HL-60 (cell line): ENCODE measurements around the gene CST6.

Experiments used
- DNase-seq, 2 experiments: peaks; one replicate each; pipeline ENCODE4 v3.0.0-alpha.2; 2010 to 2020; ENCODE audit warnings: low read depth in 1 of 2, low spot score in 1 of 2
- H3K27ac ChIP-seq: fragments of 250-450 bp; sonication (Bioruptor Pico); replicated peaks from 2 replicates; pipeline ENCODE4 v1.5.1; 2020; ENCODE audit warnings: mild to moderate bottlenecking, moderate library complexity
- H3K27me3 ChIP-seq: fragments of 250-450 bp; sonication (Bioruptor Pico); 2 replicates; pipeline ENCODE4 v1.5.1; 2021; ENCODE audit warnings: mild to moderate bottlenecking, moderate library complexity; ENCODE audit not compliant: insufficient read depth, poor library complexity, severe bottlenecking
- H3K4me3 ChIP-seq: replicated peaks from 2 replicates; pipeline ENCODE4 v1.5.1; 2011; ENCODE audit warnings: mild to moderate bottlenecking, control low read depth, low read length; ENCODE audit not compliant: insufficient read depth
- GABPA ChIP-seq: IDR thresholded peaks from 2 replicates; pipeline ENCODE4 v1.6.1; 2012; ENCODE audit warnings: low read depth
- POLR2AphosphoS5 ChIP-seq: IDR thresholded peaks from 2 replicates; pipeline ENCODE4 v1.6.1; 2012; ENCODE audit warnings: low read depth
- SPI1 ChIP-seq: IDR thresholded peaks from 2 replicates; pipeline ENCODE4 v1.6.1; 2012; ENCODE audit warnings: low read depth, mild to moderate bottlenecking, borderline replicate concordance
- TF ChIP-seq, protein P1 (sequence below): IDR thresholded peaks from 2 replicates; pipeline ENCODE4 v1.6.1; 2012; ENCODE audit warnings: low read depth; ENCODE audit not compliant: insufficient replicate concordance
- TF ChIP-seq, protein P2 (sequence below): IDR thresholded peaks from one replicate; pipeline ENCODE4 v1.5.1; 2011; ENCODE audit warnings: low read length, control low read depth, inconsistent platforms; ENCODE audit not compliant: insufficient read depth

The CST6 gene

DNA sequence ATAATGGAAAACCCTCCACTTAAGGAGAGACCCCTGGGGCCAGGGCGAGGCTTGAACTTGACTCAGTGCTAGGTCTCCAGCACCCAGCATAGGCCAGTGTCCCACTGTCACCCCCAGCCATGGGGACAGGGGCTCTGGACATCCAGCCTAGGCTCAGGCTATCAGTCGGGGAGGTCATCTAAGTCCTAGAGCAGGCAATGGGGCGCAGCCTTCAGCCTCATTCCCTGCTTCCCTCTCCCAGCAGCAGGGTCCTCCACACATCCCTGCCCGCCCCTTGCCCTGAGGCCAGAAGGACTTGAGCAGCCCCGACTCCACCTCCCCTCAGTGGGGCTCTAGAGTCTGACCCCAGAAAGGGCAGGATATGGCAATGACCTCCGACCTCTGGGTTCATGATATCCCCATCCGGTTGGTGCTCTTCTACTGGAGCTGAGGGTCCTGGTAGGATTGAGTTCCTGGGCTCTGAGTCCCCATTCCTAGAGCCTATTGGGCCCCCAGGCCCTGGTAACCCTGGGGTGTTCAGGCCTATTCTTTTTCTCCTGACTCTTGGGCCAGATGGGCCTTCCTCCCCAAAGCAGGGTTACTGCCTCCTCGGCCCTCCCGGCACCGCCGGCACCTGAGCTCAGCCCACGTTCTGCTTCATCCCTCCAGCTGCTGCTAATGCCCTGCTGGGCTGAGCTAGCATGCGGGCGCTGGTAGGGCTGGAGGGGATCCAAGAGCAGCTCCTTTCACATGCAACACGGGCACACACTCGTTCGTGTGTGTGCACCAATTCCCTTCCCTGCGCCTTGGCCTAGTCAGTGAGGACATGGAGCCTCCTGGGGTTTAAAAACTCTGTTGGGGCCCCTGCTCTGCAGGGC is 4.4 kb downstream of the CST6 start:
- no peak for DNase-seq
- no peak for TF ChIP-seq SPI1
- TF ChIP-seq, protein P1, sequence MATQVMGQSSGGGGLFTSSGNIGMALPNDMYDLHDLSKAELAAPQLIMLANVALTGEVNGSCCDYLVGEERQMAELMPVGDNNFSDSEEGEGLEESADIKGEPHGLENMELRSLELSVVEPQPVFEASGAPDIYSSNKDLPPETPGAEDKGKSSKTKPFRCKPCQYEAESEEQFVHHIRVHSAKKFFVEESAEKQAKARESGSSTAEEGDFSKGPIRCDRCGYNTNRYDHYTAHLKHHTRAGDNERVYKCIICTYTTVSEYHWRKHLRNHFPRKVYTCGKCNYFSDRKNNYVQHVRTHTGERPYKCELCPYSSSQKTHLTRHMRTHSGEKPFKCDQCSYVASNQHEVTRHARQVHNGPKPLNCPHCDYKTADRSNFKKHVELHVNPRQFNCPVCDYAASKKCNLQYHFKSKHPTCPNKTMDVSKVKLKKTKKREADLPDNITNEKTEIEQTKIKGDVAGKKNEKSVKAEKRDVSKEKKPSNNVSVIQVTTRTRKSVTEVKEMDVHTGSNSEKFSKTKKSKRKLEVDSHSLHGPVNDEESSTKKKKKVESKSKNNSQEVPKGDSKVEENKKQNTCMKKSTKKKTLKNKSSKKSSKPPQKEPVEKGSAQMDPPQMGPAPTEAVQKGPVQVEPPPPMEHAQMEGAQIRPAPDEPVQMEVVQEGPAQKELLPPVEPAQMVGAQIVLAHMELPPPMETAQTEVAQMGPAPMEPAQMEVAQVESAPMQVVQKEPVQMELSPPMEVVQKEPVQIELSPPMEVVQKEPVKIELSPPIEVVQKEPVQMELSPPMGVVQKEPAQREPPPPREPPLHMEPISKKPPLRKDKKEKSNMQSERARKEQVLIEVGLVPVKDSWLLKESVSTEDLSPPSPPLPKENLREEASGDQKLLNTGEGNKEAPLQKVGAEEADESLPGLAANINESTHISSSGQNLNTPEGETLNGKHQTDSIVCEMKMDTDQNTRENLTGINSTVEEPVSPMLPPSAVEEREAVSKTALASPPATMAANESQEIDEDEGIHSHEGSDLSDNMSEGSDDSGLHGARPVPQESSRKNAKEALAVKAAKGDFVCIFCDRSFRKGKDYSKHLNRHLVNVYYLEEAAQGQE, result no peak
- no peak for TF ChIP-seq POLR2AphosphoS5
- TF ChIP-seq, protein P2, sequence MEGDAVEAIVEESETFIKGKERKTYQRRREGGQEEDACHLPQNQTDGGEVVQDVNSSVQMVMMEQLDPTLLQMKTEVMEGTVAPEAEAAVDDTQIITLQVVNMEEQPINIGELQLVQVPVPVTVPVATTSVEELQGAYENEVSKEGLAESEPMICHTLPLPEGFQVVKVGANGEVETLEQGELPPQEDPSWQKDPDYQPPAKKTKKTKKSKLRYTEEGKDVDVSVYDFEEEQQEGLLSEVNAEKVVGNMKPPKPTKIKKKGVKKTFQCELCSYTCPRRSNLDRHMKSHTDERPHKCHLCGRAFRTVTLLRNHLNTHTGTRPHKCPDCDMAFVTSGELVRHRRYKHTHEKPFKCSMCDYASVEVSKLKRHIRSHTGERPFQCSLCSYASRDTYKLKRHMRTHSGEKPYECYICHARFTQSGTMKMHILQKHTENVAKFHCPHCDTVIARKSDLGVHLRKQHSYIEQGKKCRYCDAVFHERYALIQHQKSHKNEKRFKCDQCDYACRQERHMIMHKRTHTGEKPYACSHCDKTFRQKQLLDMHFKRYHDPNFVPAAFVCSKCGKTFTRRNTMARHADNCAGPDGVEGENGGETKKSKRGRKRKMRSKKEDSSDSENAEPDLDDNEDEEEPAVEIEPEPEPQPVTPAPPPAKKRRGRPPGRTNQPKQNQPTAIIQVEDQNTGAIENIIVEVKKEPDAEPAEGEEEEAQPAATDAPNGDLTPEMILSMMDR, result no peak
- TF ChIP-seq GABPA, result no peak
- Histone ChIP-seq H3K27ac (no peak overlapping the region), H3K4me3 (no peak overlapping the region), H3K27me3 (peaks cover 9% of the 10 kb centered on the region)

DNA sequence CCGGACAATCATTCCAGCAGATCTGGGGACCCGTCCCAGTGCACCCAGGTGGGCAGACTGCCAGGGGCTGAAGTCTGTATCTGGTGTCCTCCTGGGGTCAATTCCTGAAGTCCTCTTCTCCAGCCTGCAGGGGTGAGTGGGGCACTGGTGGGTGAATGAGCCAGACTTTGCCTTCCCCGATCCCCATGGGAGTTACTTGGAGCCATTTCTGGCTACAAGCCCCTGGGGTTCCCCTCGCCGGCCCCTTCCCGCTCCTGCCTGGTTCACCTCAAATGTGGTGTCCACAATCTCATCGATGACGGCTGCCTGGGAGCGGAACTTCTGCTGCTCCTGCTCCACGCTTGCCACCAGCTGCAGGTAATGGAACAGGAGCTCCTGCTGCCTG is 5.0 kb downstream of the CST6 start:
- DNase-seq, result no peak
- no peak for TF ChIP-seq GABPA
- TF ChIP-seq, protein P2, result no peak
- TF ChIP-seq SPI1, result no peak
- TF ChIP-seq POLR2AphosphoS5, result no peak
- TF ChIP-seq, protein P1, result no peak

DNA sequence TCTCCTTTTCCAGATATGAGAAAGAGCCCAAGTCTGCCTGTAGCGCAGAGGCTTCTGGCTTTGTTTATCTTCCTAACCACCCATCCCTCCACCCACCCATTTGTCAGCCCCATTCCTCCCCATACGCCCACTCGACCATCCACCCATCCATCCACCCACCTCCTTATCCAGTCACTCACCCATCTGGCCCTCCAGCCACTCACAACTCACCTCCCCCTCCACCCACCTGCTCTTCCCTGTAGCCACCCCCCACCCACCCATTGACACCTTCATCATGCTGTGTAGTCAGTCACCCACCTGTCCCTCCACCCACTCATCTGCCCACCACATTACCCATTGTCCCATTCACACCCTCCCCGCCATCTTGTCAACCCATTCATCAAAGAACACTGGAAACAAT is 5.5 kb downstream of the CST6 start:
- no peak for TF ChIP-seq SPI1
- TF ChIP-seq, protein P2, result no peak
- TF ChIP-seq GABPA, result no peak
- TF ChIP-seq, protein P1, result no peak
- TF ChIP-seq POLR2AphosphoS5, result no peak
- no peak for DNase-seq
- Histone ChIP-seq H3K27ac (no peak overlapping the region), H3K4me3 (no peak overlapping the region), H3K27me3 (peaks cover under 1% of the 10 kb centered on the region)

More for the DNA sequence above, 5.0 kb downstream of the CST6 start:
- no peak overlapping the region for H3K27ac ChIP-seq
- H3K4me3 ChIP-seq, result no peak overlapping the region
- H3K27me3 ChIP-seq, result peaks cover 5% of the 10 kb centered on the region
